Stimulated activated CD8-positive, alpha-beta memory T cell treated with anti-CD3 and anti-CD28 coated beads, Interleukin-4, amount 100 ng/mL, for 4 hours (primary cell): Measurements from ENCODE around the gene MATK.
"Not testable (repeated sequence)": the region's sequence is repeated elsewhere in the genome, so short reads cannot be mapped to it uniquely, and the experiment has no call there.

ENCODE experiments used
- DNase-seq, 2 donors: peaks; one replicate each; pipeline ENCODE4 v3.0.0-alpha.2; 2020; ENCODE audit warnings: low read depth in 2 of 2, low spot score in 1 of 2

The MATK gene

DNA sequence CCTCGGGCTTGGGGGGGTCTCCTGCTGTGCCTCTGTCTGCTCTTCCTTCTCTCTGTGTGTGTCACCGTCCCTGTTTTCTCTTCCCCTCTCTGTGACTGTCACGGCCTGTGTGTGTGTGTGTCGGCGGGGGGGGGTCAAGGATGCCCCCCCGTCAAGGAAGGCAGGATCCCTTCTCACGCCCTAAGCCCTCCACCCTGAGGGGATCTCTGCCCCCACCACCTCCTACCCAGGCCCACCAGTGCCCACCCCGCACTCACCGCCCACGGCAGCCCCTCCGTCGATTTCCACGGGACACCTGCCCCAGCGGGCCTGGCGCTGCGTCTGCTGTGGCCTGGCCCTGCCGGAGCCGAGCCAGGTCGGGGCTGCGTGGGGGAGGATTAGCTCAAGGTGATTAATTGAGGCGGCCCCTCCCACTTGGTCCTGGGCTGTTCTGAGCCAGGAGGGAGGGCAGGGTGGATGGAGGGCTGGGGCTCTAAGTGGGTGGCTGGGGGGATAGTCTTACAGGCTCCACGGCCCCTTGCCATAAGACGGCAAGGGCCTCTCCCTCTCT, 14.2 kb downstream of the MATK start, which contains the start of gene RAX2:
Gene RAX2, minus strand, starts transcription at position 323 of the 550 bp plus-strand sequence. CDS start 486 bp downstream, outside the sequence.
- DNase-seq, result no peak

DNA sequence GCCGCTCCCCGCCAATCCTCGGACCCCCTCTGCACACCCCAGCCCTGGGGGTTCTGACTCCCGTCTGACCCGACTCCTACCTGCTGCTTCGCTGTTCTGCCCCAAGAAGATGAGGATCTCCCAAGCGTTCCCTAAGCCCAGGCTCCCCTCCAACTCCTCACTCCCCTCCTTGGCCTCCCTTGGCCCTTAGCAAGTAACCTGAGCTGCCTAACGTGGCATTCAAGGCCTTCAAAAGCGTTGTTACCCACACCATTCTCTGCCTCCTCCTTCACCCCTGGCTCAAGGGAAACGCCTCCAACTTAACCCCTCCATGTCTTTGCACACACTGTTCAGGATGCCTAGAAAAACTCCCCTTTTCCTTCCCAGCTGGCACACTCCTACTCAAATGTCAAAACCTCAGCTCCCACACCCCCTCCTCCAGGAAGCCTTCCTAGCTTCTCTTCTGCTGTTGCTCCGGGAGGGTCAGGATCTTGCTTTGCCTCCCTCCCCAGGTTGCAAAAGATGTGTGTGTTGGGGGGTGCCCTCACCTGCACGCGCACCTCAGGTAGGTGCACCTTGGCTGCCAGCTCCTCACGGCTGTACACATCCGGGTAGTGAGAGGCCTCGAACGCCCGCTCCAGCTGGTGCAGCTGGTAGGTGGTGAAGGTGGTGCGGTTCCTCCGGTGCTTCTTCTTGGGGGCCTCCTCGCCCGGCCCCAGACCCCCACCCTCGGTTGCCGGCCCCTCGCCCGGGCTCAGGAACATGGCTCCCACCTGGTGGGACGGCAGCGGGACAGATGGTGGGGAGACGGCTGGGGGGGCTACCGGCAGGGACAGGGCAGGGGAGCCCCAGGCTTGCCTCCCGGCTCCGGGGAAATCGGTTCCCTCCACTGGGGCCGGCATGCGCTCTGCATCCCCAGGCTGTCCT, 14.9 kb downstream of the MATK start:
- no peak for DNase-seq

DNA sequence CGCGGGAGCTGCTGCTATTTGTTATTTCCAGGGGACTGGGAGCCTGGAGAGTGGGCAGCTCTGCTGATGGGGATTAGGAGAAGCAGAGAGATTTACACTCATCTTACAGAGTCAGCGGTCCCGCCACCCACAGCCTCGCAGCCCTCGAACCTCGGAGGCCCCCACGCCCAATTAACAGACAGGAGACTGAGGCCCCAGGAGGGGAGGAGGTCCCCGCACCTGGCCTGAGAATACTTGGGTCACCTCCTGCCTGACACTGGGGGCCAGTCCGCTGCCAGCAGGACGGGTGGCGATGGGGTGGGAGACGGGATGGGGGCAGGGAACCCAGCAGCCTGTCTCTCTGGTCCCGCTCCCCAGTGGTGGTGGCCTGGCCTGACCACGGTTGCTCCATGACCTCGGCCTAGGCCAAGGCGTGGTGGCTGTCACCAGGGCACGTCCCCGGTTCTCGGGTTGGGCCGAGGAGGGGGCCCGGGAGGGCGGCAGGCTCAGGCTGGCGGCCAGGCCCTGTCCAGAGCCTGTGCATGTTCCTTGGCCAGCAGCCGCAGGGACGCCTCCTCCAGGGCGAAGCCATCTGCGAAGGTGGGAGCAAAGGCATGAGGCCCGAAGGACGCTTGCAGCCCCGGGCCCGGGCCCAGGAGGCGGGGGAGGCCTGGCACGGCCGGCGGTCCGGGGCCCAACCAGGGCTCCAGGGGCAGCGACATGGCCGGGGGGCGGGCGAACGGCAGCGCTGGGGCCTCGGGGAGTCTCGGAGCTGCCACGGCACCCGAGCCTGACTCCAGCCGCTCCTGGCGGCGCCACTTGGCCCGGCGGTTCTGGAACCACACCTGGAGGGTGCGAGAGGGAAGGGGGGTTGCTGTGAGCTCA, 15.8 kb downstream of the MATK start:
- no peak for DNase-seq

DNA sequence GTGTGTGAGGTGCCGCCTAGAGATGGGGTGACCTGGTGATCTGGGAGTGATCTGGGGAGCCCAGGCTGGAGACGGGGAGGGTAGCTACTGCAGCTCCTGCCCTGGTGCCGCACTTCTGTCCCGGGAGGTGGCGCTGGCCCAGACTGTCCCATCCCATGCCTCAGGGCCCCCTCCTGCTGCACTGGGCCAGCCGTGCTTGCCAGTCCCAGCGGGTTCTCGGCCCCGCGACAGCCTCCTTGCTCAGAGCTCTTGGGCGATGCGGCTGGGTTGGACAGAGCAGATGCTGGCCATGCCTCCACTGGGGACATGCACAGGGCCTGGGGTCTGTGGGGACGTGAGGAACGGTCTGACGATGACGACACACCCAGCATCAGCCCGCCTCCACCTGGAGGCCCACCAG, 16.7 kb downstream of the MATK start:
- no peak for DNase-seq

DNA sequence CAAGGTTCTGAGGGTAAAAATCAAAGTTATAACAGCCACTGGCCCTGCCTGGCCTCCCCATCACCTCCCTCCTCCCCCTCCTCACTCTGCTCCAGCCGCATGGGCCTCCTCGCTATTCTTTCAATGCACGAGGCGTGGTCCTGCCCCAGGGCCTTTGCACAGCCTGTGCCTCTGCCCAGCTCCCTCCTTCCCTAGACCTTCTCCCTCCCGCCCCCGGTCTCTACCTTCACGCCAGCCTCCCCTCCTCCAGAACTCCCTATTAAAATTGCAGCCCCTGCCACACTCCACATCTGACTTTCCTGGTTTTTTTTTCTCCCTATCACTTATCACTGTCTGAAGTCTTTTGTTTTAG, 17.5 kb downstream of the MATK start:
- no peak for DNase-seq

DNA sequence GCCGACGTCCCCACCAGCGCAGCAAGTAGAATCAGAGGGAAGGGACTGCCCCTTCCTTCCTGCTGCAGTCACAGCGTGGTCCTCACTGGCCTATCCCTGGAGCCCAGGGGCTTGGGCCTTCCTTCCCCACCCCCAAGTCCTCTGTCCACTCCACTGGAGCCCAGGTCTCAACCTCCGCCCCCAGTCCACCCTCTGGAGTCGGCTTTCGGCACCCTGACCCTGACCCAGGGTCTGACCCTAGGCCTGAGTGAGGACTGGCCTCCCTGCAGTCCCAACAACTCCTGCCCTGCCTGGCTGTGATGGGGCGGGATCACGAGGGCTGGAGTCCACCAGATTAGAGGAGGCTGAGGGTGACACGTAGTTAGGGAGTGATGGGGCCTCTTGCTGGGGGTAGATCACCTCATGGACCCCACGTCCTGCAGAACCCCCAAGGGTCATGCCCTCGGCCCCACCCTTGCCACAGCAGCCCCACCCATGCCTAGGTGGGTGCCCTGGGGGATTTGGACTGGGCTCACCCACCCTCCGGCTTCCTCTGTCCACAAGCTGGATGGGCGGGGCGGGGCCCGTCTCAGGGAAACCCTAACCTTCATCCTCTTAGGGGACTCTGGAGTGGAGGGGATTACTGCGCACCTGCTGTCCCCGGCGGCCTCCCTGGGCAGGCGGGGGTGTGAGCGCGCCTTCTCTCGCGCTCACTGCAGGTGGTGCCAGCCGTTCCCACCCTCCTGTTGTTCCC, 18.0 kb downstream of the MATK start:
- no peak for DNase-seq

DNA sequence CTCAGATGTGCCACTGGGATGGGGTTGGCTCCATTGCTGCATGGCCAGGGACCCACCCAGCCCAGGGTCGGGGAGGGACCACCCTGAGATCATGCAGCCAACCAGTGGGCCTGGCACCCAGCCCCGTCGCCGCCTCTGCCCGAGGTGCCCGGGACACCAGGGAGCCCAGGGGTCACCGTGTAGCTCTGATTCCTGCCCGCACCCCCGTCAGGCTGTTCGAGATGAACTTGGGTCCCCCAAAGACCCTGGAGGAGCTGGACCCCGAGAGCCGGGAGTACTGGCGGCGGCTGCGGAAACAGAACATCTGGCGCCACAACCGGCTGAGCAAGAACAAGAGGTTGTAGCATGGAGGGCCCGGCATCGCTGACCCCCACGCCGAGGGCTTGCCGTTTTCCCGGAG, 19.1 kb downstream of the MATK start:
- DNase-seq, result no peak

DNA sequence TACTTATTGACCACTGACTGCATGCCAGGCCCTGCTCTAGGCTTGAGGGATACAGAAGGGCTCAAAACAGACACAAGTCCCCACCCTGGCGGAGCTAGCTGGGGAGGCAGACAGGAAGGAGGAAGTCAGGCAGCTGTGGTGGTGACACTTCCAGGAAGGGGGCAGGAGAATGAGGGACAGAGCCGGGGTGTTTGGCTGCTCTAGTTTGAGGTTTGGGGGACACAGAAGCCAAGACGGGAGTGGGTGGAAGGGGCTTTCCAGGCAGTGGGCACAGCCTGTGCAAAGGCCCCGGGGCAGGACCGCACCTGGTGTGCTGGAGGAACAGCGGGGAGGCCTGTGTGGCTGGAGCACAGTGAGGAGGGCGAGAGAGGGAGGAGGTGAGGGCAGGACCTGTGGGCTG, 19.7 kb downstream of the MATK start:
- no peak for DNase-seq

DNA sequence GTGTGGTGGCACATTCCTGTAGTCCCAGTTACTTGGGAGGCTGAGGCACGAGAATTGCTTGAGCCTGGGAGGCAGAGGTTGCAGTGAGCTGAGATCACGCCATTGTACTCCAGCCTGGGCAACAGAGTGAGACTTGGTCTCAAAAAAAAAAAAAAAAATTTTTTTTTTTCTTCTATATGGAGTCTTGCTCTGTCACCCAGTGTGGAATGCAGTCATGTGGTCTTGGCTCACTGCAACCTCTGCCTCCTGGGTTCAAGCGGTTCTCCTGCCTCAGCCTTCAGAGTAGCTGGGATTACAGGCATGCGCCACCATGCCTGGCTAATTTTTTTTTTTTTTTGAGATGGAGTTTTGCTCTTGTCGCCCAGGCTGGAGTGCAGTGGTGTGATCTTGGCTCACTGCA, 20.4 kb downstream of the MATK start:
- DNase-seq, result not testable (repeated sequence)

DNA sequence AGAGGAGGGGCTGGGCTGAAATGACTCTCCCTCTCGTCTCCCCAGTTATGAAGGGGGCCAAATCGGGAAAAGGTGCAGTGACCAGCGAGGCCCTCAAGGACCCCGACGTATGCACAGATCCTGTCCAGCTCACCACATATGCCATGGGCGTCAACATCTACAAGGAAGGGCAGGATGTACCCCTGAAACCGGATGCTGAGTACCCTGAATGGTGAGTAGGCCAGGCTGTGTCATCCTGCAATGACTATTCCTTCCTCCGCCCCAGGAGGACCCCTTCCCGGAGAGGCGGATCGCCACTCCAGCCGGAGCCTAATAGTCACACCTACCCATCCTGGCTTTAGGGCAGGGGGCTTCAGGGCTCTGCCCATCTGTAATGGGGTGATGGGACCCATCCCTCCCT, 21.1 kb downstream of the MATK start:
- no peak for DNase-seq

DNA sequence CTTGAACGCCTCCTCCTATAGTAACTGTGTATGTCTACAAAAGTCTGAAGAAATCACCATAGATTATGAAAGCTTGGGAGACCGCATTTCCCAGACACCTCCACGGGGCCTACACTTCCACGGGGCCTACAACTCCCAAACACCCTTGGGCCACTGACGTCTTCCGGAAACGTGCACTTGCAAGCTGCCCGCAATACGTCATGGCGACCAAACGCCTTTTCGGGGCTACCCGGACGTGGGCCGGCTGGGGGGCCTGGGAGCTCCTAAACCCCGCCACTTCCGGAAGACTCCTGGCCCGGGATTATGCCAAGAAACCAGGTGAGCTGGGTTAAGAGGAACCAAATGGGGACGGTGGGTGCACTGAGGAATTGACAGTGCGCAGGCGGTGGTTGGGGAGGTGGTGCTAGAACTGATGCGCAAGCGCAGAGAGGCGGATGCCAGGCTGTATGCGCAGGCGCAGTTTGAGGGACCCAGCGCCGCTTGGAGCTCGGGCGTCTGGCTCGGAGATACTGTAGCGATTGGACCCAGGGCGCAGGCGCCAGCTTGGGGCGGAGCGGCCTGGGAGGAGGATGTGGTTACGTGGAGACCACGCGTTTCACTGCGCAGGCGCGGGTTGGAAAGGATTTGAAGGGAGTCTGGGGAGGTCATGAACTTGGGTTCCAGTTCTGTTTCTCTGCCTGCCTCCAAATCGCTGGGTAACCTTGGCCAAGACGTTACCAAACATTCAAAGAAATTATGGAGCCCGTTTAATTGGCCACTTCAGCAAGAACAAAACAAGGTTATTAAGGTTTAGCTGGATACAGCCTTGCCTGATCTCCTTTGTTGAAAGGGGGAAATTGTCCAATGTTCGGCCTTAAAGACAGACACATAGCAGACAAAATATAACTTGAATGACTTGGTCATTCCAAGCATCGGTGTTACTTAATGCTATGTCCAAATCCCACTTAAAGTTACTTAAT, 23.4 kb downstream of the MATK start, which contains the start of gene MRPL54:
Gene MRPL54, plus strand, starts transcription at position 182 of the 959 bp plus-strand sequence. Its CDS starts 19 bp downstream, at position 201.
- DNase-seq, result peak; percentile 99

DNA sequence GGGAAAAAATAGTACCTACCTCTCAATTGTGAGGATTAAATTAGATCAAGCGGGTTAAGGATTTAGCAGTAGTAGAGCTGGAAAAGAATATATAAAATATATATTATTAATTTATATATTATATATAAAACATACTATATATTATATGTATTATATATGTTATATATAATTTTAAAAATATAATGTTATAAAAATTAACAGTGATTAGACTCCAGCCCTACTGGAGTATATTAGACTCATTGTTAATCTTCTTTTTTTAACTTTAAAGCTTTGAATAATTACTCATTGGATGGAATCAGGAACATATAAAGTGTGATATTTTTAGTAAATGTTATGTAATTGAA, 24.1 kb downstream of the MATK start:
- DNase-seq, result no peak

DNA sequence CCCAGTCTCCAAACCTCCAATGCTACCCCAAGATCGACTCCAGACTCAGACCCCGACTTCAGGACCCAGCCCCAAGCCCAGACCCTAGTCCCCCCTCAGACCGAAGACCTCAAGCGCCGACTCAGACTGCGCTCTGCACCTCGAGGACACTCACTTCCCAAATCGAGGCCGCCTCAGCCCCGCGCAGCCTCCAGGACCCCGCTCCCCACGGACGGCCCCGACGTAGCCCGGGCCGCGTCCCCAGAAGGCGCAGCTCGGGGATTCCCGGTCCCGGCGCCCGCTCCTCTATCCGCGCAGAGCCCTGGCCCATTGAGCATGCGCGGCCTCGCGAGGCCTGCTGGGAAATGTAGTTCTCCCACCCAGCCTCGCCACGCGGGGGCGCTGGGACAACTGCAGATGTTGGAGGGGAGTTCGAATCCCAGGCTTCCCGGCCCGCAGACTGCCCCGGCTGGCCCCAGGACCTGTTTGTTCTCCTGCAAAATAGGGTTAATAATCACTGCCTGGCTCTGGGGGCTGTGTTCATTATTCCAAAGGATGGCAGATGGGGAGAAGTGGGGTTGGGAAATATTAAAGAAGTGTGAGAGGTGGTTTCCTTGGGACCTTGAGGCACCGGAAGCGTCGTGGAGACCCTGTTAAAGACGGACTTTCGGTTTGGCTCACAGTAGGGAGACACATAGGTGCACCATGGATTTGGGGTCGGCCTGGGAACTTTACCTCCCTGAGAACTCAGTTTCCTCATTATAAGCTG, 24.6 kb downstream of the MATK start, which contains the start of gene APBA3:
Gene APBA3, minus strand, starts transcription at position 311 of the 748 bp plus-strand sequence. CDS start 1,428 bp downstream, outside the sequence.
- peak; percentile 88 to 95 for DNase-seq

DNA sequence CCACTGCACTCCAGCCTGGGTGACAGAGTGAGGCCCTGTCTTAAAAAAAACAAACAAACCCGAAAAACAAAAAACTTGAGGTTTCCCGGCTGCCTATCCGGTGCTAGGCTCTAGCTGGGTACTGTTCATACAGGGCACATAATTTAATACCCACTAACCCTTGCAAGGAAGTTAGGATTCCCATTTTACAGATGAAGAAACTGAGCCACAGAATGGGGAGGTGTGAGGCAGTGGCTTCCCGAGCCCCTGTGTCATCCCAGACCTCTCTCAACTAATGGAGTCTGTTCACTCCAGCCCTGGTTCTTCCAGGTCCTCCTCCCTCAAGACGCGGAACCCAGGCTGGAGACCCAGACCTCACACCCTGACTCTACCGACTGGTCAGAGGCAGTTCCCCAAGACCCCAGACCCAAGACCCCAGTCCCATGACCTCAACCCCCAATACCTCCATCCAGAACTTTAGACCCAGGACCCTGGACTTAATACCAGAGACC, 25.3 kb downstream of the MATK start:
- no peak for DNase-seq

DNA sequence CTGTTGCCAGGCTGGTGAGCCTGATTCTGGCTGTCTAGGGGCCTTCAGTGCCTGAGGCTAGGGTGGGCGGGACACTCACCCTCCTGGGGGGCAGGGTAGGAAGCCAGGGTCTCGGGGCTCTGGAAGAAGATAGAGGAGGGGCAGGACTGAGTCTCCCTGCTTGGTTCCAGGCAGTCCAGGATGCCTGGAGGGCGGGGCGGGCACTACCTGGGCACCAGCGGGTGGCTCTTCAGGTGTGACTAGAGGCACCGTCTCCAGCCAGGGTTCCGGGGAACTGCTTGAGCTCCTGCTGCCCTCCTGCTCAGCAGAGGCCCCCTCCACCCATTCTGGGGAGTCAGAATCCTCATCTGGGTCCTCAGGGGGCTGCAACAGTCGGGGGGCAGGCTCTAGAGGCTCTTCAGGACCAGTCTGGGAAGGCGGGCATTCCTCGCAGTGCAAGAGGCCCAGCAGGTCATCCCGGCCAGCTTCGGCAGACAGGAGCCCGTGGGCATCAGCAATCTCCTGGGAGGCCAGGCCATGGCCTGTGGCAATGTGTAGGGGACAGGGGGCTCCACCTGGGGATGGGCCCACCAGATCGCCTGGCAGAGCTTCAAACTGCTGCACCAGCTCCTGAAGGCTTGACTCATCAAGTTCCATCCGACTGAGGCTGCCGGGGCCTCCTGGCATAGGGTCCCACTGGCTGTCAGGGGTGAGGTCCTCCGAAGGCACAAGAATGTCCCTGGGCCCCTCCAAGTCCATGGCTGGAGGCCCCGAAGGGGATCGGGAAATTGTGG, 26.5 kb downstream of the MATK start:
- DNase-seq, result no peak

DNA sequence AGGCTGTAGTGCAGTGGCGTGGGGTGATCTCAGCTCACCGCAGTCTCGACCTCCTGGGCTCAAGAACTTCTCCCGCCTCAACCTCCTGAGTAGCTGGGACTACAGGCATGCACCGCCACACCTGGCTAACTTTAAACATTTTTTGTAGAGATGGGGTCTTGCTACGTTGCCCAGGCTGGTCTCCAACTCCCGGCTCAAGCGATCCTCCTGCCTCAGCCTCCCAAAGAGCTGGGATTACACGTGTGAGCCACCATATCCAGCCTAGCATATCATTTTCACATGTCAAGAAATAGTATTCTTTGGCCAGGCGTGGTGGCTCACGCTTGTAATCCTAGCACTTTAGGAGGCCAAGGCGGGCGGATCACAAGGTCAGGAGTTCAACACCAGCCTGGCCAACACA, 27.9 kb downstream of the MATK start:
- not testable (repeated sequence) for DNase-seq

DNA sequence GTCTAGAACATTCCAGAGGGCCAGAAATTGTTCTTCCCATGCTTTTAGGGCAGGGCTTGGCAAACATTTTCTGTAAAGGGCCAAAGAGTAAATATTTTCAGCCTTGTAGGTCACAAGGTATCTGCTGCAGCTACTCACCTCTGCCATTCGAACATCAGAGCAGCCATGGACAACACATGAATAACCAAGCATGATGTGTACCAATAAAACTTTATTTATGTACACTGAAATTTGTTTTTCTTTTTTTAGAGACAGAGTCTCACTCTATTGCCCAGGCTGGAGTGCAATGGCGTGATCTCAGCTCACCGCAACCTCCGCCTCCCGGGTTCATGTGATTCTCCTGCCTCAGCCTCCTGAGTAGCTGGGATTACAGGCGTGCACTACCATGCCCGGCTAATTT, 28.5 kb downstream of the MATK start:
- not testable (repeated sequence) for DNase-seq
